Measurements from ENCODE around the gene TENM3. TPM values are rescaled to one million over a fixed set of nuclear protein-coding genes. Genes with fewer than 3 reads are reported as not detected.

TENM3 gene
- polyA plus RNA-seq, 4 donors = 15.2 to 18.5 (median 17.5) TPM

DNA sequence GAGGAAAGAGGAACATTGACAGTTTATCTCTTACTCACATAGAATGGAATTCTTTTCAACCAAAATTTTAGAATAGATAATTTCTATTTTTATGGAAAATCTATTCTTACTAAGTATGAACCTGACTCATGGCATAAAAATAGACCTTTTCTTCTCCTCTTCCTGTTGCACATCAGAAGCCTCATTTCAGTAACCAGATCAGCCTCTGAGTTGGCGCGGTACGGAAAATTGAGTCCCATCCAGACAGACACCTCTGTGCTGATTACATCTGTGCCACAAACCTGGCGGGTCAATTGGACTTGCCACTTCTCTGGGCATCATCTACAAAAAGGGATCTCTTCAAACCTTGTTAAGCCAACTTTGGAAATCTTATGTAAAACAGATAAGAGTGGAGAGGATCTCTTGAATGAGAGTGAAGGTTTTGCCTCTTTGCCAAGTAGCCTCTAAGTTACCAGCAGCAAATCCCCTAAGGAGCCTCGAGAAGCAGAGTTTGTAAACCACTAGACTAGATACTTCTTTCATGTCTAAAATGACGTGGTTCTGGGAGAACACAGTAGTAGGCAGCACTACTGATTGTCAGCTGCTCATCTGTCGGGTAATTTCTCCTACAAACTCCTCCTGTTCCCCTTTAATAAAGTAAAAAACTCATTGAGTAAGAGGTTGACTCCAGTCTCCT lies 37.4 kb downstream of the TENM3 start:
- DNase-seq (ENCODE audit: low read depth in 4 of 4, low spot score in 3 of 4) = no peak

DNA sequence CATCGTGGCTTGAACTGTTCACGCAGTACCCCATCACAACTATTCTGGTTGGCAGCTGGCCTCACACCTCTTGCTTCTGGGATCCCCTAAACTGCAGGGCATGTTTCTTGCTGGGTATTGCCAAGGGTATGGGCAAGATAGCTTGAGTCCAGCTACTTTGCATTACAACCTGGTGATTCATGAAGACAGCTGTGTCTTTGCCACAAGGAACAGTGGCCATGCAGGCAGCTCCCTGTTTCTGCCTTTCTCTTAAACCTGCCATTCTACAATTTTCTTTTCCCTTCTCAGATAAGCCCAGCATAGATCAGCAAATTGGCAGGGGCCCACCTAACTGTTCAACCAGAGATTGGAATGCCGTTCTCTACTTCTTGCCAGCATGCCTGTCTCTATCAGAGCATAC lies 42.8 kb downstream of the TENM3 start:
- no peak for DNase-seq (ENCODE audit: low read depth in 4 of 4, low spot score in 3 of 4)

DNA sequence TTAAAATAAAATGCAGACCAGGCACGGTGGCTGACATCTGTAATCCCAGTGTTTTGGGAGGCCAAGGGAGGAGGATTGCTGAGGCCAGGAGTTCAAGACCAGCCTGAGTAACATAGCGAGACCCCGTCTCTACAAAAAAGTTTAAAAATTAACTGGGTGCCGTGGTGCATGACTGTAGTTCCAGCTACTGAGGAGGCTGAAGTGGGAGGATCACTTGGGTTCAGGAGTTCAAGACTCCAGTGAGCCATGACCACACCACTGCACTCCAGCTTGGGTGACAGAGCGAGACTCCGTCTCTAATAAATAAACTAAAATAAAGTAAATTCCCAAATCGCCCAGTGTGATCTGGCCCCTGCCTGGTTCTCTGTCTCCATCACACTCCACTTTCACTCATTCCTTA lies 43.7 kb downstream of the TENM3 start:
- no peak for DNase-seq (ENCODE audit: low read depth in 4 of 4, low spot score in 3 of 4)

DNA sequence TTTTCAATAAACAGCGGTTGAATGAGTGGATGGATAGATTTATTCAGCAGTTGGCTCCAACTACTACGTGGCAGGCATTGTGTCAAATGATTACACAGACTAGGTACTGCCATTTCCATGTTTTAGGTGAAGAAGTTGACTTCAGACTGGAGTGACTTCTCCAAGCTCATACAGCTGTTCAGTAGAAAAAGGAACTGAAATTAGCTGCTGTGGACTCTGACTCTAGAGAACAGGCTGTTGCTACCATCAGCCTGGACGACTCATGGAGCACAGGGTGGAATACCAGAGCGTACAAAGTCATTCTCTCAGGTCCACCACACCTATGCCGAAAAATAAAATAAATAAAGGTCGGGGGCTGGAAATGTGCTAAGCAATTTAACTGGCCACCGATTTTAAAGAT lies 45.3 kb downstream of the TENM3 start:
- DNase-seq (ENCODE audit: low read depth in 4 of 4, low spot score in 3 of 4) = no peak

DNA sequence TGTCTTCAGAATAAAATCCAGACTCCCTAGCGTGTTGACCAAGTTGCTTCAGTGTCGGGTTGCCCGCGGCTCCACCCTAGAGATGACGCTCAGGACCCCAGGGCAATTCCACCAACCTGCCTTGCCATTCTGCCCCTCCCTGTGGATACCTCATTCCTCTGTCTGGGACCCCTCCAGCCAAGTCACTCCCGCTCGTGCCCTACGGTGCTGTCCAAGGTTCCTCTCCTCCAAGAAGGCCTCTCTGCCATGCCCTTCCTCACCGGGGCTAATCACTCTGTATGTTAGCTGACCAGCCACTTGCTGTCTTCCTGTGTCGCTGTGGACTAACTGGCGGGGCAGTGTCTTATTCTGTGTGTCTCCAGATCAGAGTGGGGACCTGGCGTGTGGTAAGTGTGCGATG lies 46.6 kb downstream of the TENM3 start:
- DNase-seq (ENCODE audit: low read depth in 4 of 4, low spot score in 3 of 4) = no peak

DNA sequence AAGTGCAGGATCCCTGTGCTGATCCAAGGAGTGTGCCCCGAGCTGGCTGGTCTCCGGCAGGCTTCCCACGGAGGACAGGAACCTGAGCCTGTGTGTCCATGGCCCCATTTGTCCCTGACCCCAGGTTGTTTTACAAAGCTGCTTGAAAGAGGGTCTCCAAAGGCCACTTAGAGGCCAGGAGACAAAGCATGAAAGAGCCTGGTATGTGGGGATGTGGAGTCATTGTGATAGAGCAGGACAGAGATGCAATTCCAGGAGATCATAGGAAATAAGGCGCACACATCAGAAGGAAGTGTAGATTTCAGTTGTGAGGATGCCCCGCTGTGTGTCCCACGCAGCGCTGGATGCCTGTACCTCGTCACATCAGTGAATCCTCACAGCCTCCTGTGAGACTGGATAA lies 48.0 kb downstream of the TENM3 start:
- no peak for DNase-seq (ENCODE audit: low read depth in 4 of 4, low spot score in 3 of 4)

DNA sequence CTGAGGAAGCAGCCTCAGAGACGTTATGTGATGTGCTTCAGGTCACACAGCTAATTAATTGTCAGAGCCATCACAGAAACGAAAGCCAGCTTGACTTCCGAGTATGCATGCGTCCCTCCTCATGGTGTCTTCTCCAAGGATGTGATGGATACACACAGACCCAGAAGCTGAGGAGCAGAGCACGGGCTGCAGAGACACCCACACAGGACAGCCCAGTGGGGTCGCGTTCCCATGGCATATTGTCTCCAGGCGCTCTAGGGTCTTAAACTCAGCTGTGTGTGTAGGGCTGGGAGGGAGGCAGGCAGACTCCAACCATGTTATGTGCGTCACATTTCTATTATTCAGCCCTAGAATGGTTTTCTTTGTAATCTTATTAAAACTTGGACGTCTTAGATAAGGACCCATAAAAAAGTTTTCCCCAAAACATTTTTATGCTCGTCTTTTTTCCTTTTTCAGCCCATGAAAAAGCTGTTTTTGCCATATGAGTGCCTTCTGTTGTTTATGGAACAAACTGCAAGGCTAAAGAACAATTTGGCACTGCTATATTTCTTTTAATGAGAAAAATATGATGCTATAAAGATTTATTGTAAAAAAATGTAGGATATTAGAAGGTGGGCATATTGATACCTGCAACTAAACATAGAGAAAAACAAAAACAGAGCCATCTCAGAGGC lies 48.5 kb downstream of the TENM3 start:
- no peak for DNase-seq (ENCODE audit: low read depth in 4 of 4, low spot score in 3 of 4)

DNA sequence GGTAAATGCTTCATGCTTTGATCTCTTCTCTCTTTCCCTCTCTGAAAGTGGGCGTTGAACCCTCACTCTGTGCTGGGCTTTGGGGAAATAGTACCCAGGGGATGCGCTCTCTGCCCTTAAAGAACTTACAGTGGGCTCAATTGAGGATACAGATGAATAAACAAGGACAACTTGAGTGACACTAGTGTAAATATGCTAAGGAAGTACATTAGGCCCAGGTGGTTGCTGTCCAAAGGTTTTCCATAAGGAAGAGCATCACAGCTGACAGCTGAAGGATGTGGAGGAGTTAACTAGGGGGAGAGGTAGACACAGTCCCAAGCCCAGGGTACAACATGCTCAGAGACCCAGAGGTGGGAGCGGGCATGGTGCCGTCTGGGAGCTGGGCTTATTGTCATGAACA lies 49.4 kb downstream of the TENM3 start:
- peak in 1 of 4 donors; percentile 8 for DNase-seq (ENCODE audit: low read depth in 4 of 4, low spot score in 3 of 4)

DNA sequence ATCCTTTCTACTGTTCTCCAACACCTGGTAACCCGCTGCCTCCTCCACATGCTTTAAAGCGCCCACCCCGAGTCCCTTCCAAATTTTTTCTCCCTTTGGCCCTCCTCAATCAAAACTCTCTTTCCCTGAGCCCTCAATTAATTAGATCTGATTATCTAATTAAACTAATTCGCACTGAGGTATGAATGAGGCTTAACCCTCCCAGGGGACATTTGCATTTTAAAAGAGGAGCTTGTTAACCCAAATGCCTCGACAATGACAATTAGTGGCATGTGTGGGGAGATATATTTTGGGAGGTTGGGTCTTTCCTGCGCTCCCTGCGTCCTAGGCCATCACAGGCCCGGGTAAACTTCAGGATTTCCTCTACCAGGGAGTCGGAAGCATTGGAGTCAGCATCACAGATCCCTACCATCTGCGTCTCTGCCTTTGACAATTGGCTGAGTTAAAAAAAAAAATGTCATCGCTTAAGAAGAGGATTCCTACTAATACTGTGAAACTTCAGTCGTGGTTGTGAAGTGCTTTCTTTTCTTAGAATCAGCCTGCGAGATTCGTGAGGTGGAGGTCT lies 50.6 kb downstream of the TENM3 start:
- no peak for DNase-seq (ENCODE audit: low read depth in 4 of 4, low spot score in 3 of 4)

DNA sequence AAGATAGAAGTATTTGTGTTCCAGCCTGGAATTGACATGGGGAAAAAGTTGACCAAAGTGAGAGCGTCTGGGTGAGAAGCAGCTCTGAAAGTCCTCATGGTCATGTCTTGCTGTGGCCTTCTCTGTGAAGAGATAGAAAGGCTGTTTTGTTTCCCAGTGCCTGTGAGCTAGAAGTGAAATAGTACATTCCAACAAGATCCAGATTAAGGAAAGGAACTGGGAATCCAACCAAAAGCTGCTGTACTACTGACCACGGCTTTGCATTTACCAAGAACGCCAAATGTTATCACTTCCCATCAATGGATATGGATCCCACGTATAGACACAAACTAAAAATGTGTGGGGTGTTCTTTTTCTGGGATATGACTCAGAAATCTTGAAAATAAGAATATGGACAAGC lies 51.2 kb downstream of the TENM3 start:
- DNase-seq (ENCODE audit: low read depth in 4 of 4, low spot score in 3 of 4) = no peak

DNA sequence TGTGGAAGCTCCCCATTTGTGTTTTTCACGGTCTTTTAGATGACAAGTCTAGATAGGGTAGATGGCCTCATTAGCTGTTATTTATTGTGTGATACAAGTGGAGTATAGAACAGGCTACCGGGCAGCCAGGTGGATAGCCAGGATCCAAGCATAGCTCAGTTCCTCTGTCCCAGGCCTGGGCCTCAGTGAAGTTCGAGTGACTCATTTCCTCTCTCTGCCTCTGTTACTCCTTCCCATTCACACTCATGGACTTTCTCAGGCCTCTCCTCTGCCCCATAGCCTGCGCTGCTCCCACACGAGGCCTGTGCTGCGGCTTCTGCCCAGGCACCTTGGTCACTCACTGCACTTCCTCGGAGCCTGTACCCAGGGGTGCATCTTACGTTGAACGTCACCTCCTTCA lies 54.5 kb downstream of the TENM3 start:
- no peak for DNase-seq (ENCODE audit: low read depth in 4 of 4, low spot score in 3 of 4)

DNA sequence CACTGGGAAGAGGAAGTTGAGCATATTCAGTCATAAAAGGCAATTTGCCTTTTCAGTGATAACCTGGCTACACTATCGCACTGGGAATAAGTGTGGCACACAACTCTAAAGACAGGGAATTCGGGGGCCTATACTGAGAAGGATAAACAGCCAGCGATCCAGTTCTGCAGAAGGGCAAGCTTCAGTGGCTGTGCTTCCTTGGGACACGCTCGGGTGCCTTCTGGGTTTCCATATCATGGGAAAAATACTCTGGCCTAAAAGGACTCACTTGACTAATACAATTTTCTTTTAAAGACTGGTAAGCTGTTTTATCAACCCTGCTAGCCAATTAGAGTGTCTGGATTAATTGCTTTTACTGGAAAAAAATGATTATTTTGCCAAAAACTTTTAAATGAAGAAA lies 58.5 kb downstream of the TENM3 start:
- DNase-seq (ENCODE audit: low read depth in 4 of 4, low spot score in 3 of 4) = peak in 2 of 4 donors; percentile 16 to 53

DNA sequence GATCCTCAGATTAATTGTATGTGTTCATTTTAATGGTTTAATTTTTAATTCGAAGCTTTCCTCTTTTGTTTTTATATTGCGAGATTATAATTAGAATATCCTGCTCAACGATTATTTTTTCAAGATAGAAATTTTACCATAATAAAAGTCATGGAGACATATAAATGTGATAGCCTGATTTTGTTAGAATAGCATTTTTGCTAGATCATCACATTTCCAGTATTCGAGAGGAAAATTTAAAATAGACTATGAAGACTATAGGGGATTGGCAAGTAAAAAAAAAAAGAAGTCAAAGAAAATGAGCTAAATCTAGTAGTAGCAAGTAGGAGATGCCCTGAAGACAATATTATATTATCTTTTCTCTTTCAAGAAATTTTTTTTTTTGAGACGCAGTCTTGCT lies 60.6 kb downstream of the TENM3 start:
- no peak for DNase-seq (ENCODE audit: low read depth in 4 of 4, low spot score in 3 of 4)

DNA sequence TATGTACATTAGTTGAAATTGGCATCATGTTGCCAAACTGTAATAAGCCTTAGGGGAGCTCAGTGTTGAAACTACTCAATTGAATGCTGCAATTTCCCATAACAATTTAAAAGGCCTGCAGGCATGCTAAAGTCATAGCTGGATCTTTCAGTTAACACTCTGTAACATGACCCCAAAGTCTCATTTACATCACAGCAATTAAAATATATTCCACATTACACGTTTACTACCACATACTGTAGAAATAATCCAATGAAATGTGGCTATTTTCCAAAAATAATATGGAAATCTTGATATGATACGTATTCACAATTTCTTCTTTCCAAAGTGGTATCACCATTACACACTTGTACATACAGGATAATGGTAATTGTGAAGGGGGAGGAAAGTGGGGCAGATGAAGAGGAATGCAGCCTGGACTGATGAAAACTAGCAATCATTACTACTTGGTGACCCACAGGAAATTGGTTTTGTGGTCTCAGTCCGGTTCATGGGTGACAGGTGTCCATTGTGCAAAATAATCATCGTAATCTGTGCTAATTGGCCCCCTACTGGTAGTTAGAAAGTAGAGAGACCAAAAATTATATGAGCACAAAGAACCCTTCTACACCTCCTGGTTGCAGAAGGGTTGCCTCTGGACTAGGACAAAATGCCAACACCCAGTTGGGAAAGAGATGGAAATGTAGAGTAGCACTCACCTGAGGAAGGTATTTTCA lies 63.7 kb downstream of the TENM3 start:
- DNase-seq (ENCODE audit: low read depth in 4 of 4, low spot score in 3 of 4) = no peak

DNA sequence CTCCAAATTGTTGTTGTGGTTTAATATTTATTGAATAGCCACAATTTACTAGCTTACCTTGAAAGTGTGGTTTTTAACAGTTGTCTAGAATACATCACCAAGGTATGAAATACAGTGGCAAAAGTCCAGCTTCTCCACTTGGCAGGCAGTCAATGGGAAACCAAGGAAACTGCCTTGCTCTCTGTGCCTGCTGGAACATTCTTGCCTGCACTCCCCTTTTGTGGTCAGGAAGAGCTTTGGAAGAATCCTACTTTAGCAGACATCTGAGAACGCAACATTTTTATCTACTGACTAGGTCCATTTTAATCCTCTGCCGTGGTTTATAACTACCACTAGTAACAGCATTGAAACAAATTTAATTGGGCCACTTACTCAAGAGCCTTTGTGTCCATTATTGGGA lies 64.5 kb downstream of the TENM3 start:
- no peak for DNase-seq (ENCODE audit: low read depth in 4 of 4, low spot score in 3 of 4)

DNA sequence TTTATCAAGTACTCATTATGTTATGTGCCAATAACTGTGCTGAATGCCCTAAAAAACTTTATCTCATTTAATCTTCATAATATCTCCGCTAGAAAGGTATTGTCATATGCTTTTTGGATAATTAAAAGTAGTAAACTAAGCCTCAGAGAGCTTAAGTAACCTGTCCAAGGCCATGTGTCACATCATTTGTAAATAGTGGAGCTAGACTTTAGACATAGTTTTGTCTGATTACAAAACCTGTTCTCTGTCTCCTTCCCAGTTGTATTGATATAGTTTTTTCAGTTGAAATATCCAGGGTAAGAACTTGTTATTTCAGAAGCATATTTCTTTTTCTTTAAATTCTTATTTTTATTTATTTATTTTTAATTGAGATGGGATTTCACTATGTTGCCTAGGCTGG lies 66.7 kb downstream of the TENM3 start:
- DNase-seq (ENCODE audit: low read depth in 4 of 4, low spot score in 3 of 4) = no peak

DNA sequence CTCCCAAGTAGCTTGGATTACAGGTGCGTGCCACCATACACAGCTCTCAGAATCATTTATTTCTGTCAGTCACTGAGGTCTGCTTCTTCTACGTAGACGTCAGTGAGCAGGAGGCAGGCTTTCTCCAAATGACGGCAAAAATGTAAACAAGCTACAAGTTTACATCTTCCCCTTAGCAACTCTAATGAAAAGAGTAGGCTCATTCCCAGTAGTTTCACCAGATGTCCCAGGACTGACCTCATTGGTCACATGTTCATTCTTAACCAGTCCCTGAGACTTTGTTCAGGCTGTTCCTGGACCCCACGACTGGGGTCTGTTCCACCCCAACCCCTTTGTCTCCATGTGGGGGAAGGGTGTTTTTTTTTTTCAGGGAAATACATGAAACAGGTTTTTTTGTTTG lies 67.1 kb downstream of the TENM3 start:
- DNase-seq (ENCODE audit: low read depth in 4 of 4, low spot score in 3 of 4) = no peak

DNA sequence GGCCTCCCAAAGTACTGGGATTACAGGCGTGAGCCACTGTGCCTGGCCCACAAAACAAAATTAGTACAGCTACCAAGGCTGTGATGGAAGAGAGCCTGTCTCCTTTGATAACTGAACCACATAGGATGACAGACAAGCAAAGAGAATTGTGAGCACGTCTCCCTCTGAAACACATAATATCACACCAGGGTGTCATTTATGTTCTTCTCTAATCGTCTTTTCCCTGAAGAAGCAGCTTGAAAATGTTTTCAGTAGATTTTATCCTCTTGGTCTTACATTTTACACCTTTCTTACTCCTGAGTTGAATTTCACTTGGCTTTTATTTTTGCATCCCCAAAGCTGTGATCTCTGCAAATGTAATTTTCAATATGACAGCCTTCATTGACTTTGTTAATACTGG lies 67.8 kb downstream of the TENM3 start:
- DNase-seq (ENCODE audit: low read depth in 4 of 4, low spot score in 3 of 4) = no peak

DNA sequence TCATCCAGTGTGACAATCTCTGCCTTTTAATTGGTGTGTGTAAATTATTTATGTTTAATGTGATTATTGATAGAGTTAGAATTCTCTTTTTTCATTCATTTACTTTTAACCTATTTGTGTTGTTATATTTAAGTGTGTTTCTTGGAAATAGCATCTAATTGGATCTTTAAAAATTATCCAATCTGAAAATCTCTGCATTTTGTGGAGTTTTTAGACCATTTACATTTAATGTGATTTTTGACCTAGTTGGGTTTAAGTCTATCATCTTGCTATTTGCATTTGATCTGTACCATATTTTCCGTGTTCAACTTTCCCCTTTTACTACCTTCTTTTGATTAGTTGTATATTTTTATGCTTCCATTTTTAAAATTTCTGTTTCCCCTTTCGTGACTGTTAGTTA lies 71.3 kb downstream of the TENM3 start:
- no peak for DNase-seq (ENCODE audit: low read depth in 4 of 4, low spot score in 3 of 4)

DNA sequence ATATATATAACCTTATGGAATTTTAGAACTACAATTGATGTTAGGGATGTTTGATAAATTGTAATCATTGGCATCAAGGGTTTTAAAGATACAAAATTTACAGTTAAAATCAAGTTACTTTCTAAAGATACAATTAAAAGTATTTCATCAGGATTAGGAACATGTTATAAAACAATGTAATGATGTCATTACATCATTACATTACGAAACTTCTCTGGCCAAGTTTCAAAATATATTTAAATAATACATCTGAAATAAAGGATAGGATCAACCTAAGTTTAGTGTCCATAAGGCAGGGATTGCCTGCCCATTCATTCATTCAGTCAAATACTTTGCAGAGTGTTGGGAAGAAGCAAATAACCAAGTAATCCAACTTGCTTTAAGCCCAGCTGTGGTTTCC lies 75.1 kb downstream of the TENM3 start:
- no peak for DNase-seq (ENCODE audit: low read depth in 4 of 4, low spot score in 3 of 4)

DNA sequence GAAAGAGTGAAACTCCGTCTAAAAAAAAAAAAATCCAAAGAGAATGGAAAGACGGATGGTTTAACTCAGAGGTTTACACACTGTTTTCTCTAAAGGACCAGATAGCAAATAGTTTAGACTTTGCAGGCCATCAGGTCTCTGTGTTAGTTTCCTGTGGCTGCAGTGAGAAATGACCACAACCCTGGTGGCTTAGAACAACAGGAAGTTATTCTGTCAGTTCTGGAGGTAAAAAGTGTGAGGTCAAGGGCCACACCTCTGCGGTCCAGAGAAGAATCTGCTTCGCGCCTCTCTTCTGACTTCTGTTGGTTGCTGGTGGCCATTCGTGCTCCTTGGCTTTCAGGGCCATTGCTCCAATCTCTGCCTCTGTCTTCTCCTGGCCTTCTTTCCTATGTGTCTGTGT lies 76.9 kb downstream of the TENM3 start:
- DNase-seq (ENCODE audit: low read depth in 4 of 4, low spot score in 3 of 4) = no peak

DNA sequence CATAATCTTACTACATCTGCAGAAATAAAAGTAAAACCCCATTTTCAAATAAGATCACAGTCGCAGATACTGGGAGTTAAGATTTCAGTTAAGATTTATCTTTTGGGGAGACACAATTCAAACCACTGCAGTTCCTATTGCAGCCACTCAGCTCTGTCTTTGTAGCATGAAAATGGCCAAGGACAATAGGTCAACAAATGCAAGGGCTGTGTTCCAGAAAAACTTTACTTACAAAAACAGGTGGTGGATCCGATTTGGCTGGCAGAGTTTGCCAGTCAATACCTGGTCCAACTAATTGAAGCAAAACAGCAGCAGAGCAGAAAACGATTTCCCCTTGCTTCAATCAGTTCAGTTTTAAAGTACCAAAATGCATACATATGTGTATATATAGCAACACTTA lies 77.4 kb downstream of the TENM3 start:
- DNase-seq (ENCODE audit: low read depth in 4 of 4, low spot score in 3 of 4) = no peak
